ENCODE measurements around the gene SEPTIN14.
"Not testable (repeated sequence)": the region's sequence is repeated elsewhere in the genome, so short reads cannot be mapped to it uniquely, and the experiment has no call there.

The SEPTIN14 gene

GRCh38 chr7:55862652-55863051 lies at the start of gene SEPTIN14:
Gene SEPTIN14, minus strand, starts transcription at chr7:55862752. Its CDS starts 756 bp downstream, at chr7:55861996.
- not testable (repeated sequence) for H3K4me3 ChIP-seq (ENCODE audit: low read depth, low read length)

GRCh38 chr7:55903985-55904759 lies 41.6 kb upstream of the SEPTIN14 start:
- TF ChIP-seq CTCF (IDR thresholded peaks at IDR 0.05; ENCODE audit: borderline replicate concordance, insufficient read depth, low read depth, low read length): no peak
- H3K4me3 ChIP-seq (ENCODE audit: low read depth, low read length): no peak overlapping the region

- H3K4me3 ChIP-seq (ENCODE audit: low read depth, low read length): not testable (repeated sequence)
Observed at GRCh38 chr7:55901059-55901458, 38.5 kb upstream of the SEPTIN14 start.

- no peak overlapping the region for H3K4me3 ChIP-seq (ENCODE audit: low read depth, low read length)
- TF ChIP-seq CTCF (IDR thresholded peaks at IDR 0.05; ENCODE audit: borderline replicate concordance, insufficient read depth, low read depth, low read length): no peak
Observed at GRCh38 chr7:55898287-55898686, 35.7 kb upstream of the SEPTIN14 start.

GRCh38 chr7:55895021-55895420 lies 32.5 kb upstream of the SEPTIN14 start:
- no peak overlapping the region for H3K4me3 ChIP-seq (ENCODE audit: low read depth, low read length)
- no peak for TF ChIP-seq CTCF (IDR thresholded peaks at IDR 0.05; ENCODE audit: borderline replicate concordance, insufficient read depth, low read depth, low read length)

GRCh38 chr7:55893940-55894339 lies 31.4 kb upstream of the SEPTIN14 start:
- H3K4me3 ChIP-seq (ENCODE audit: low read depth, low read length): no peak overlapping the region
- TF ChIP-seq CTCF (IDR thresholded peaks at IDR 0.05; ENCODE audit: borderline replicate concordance, insufficient read depth, low read depth, low read length): no peak

- H3K4me3 ChIP-seq (ENCODE audit: low read depth, low read length): peak overlapping the region; percentile 11
Observed at GRCh38 chr7:55888378-55888777, 25.8 kb upstream of the SEPTIN14 start.

GRCh38 chr7:55887821-55888247 lies 25.3 kb upstream of the SEPTIN14 start:
- no peak for TF ChIP-seq CTCF (IDR thresholded peaks at IDR 0.05; ENCODE audit: borderline replicate concordance, insufficient read depth, low read depth, low read length)
- peak overlapping the region; percentile 40 for H3K4me3 ChIP-seq (ENCODE audit: low read depth, low read length)

GRCh38 chr7:55884321-55884720 lies 21.8 kb upstream of the SEPTIN14 start:
- no peak overlapping the region for H3K4me3 ChIP-seq (ENCODE audit: low read depth, low read length)
- TF ChIP-seq CTCF (IDR thresholded peaks at IDR 0.05; ENCODE audit: borderline replicate concordance, insufficient read depth, low read depth, low read length): no peak

Measured in GM12875 (cell line).